HG03558 (cell line): ENCODE measurements around the gene ZNF653.
A peak's percentile ranks its signal among the peaks of the same experiment; 100 is the strongest.

ENCODE experiments used
- ATAC-seq: cut with Tn5 transposase; IDR thresholded peaks from one replicate; pipeline ENCODE4 v1.9.1; 2021; ENCODE audit warnings: moderate number of reproducible peaks; ENCODE audit not compliant: unreplicated experiment; ENCODE audit errors: extremely low read depth

ZNF653 gene, protein sequence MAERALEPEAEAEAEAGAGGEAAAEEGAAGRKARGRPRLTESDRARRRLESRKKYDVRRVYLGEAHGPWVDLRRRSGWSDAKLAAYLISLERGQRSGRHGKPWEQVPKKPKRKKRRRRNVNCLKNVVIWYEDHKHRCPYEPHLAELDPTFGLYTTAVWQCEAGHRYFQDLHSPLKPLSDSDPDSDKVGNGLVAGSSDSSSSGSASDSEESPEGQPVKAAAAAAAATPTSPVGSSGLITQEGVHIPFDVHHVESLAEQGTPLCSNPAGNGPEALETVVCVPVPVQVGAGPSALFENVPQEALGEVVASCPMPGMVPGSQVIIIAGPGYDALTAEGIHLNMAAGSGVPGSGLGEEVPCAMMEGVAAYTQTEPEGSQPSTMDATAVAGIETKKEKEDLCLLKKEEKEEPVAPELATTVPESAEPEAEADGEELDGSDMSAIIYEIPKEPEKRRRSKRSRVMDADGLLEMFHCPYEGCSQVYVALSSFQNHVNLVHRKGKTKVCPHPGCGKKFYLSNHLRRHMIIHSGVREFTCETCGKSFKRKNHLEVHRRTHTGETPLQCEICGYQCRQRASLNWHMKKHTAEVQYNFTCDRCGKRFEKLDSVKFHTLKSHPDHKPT

DNA sequence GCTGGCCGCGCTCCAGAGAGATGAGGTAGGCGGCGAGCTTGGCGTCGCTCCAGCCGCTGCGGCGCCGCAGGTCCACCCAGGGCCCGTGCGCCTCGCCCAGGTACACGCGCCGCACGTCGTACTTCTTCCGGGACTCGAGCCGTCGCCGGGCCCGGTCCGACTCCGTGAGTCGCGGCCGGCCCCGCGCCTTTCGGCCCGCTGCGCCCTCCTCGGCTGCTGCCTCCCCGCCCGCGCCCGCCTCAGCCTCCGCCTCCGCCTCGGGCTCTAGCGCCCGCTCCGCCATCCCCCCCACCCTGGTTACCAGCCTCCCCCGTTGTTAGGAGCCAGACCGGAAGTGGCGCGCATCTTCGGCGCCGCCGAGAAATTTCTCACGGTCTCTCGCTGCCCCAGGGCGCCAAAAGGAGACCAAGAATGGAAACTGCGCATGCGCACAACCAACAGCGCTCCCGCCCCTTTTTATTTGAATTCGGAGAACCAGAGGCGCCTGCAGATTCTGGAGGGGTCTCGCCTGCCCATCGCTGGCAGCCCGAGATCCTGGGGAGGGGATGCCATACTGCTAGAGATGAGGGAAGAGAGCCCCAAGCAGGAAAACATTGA, at the start of gene ZNF653:
Gene ZNF653, minus strand, starts transcription at position 336 of the 597 bp plus-strand sequence. Its CDS starts 53 bp downstream, at position 283.
- peak; percentile 29 for ATAC-seq

DNA sequence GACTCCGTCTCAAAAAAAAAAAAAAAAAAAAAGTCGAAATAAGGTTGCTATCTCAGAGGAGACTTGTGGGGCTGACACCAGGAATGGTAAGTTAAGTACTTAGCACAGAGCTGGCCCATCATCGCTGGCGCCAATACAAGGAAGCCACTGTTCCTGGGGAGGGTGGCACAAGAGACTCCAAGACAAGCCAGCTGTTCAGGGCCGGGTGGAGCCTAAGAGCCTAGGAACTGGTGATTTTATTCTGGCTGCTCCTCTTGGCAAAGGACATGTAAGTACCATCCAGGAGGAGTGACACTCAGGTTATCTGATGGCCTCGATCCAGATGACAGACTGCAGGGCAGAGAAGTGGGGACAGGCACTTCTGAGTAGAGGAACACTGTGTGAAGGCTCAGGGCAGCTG, 49.6 kb upstream of the ZNF653 start:
- no peak for ATAC-seq

GRCh38 chr19:11554160-11554559, 48.5 kb upstream of the ZNF653 start:
- no peak for ATAC-seq

GRCh38 chr19:11552666-11553372, 47.2 kb upstream of the ZNF653 start:
- ATAC-seq = no peak

DNA sequence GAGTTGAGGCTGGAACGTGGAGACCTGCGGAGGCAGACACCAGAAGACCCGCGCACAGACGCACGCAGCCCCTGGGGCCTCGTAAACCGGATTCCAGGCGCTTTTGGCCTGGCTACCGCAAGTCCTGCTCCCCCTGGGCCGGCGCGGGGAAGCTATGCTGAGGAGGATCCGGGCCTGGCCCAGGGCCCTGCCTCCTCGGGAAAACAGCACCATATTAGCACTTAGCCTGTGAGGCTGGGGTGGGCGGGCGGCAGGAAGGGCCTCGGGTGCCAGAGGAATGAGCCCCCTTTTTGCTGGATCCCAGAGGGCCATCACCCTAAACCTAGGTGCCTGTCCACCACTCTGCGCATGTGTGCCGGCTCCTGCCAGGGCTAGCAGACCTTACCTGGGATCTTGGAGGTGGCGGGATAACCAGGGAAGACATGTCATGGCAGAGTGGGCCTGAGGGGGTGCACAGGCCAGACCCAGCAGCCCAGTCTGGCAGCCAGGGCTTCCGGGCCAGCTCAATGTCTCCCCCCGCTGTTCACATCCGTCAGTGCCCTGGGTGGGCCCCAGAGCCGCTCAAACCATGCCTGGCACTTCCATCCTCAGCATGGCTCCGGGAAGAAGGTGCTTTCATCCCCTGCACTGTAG, 46.1 kb upstream of the ZNF653 start:
- no peak for ATAC-seq

DNA sequence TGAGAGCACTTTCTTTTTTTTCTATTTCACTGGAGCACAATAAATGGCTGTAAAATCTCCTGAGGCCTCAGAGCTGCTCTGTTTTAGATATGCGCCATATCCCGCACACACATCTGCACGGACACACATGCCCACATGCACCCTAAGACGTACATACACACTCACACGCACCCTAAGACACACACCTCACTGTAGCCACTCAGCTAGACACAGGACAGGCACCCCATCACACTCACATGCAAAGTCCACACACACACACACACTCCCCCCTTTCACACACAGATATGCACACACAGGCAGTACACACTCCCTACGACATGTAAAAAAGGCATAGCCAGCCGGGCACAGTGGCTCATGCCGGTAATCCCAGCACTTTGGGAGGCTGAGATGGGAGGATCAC, 44.6 kb upstream of the ZNF653 start:
- no peak for ATAC-seq

DNA sequence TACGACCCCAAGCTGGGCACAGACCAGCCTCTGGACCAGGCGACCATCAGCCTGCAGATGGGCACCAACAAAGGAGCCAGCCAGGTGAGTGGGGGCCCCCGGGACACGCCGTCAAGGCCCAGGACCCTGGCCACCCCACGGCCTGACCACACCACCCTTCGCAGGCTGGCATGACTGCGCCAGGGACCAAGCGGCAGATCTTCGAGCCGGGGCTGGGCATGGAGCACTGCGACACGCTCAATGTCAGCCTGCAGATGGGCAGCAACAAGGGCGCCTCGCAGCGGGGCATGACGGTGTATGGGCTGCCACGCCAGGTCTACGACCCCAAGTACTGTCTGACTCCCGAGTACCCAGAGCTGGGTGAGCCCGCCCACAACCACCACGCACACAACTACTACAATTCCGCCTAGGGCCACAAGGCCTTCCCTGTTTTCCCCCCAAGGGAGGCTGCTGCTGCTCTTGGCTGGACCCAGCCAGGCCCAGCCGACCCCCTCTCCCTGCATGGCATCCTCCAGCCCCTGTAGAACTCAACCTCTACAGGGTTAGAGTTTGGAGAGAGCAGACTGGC, 43.8 kb upstream of the ZNF653 start:
- ATAC-seq = no peak

DNA sequence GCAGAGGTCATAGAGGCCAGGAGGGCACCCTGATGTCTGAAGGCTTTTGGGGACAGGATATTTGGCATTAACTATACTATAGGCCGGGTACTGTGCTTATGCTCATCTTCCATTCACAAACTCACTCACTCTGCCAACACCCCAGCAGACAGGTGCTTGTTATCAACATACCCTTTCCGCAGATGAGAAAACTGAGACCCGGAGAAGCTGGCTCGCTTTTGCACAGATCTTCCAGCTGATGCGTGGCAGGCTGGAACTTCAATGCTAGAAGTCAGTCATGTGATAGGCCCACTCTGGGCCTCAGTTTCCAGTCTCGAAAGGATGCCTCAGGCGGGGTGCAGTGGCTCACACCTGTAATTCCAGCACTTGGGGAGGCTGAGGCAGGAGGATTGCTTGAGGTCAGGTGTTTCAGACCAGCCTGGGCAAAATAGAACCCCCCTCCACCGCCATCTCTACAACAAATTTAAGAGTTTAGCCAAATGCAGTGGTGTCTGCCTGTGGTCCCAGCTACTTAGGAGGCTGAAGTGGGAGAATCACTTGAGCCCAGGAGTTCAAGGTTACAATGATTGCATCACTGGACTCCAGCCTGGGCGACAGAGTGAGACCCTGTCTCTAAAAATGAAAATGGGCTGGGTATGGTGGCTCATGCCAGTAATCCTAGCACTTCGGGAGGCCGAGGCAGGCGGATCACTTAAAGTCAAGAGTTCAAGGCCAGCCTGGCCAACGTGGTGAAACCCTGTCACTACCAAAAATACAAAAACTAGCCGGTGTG, 42.5 kb upstream of the ZNF653 start:
- ATAC-seq = no peak

DNA sequence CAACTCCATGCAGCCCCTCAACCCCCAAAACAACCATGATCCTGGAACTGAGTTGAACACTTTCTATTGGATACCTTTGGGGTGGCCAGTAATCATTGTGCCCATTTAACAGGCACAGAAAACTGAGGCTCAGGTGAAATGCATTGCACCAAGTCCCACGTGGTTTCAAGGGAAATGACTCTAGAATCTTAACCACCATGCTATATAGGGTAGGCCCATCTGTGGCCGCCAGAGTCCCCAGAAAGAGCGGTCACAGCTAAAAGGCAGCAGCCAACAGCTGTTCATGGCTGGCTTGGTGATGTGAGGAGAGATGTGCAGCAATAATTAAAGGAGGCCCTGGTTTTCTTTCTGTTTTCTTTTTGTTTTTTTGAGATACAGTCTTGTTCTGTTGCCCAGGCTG, 35.6 kb upstream of the ZNF653 start:
- ATAC-seq = no peak

DNA sequence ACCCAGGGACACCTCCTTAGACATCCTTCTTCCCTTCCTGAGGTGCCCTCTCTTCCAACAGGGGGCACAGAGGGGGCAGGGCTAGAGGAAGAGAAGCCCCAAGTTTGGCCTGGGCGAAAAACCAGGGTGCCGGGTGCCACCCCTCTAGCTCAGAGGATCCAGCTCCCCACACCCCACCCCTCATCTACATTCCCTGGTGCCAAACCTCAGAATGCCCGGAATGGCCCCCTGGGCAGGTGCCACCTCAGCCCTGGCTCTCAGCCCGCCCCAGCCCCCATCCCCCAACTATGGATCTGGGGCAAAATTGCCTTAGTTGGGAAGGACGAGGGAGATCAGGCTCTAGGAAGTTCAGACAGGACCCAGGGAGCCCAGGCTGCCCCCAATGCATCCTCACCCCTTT, 35.0 kb upstream of the ZNF653 start:
- ATAC-seq = no peak

DNA sequence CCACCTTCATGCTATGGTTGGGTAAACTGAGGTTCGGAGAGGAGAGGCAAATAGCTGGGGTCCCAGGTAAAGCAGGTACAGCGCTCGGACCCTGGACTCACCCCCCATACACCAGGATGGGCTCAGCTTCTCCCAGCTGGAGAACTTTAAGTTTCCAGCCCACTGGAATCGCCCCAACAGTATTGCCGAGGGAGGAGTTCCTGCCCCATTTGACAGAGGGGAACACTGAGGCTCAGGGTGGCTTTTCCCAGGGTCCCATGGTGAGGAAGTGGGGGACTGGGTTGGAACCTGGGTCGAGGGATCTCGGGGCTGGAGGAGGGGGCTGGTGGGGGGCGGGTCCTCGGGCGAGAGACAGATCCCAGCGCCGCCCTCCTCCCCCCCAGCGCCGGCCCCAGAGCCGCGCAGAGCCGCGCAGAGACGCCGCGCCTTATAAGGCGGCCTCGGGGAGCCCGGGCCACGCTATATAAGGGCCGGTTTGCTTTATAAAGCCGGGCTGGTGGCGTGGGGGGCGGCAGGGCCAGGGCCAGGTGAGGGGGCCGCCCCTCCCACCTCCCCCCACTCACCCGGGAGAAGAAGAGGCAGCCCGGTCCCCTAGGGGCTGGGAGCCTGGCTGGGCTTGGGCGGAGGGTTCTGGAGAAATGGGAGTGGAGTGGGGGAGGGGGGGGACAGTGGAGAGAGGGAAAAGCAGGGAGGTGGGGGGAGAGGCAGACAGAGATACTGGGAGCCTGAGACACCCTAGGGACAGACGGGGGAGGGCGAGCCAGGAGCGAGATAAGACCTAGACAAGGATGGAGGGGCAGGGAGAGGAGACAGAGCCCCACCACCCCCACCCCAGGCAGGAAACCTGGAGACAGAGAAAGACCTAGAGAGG, 34.1 kb upstream of the ZNF653 start:
- no peak for ATAC-seq

DNA sequence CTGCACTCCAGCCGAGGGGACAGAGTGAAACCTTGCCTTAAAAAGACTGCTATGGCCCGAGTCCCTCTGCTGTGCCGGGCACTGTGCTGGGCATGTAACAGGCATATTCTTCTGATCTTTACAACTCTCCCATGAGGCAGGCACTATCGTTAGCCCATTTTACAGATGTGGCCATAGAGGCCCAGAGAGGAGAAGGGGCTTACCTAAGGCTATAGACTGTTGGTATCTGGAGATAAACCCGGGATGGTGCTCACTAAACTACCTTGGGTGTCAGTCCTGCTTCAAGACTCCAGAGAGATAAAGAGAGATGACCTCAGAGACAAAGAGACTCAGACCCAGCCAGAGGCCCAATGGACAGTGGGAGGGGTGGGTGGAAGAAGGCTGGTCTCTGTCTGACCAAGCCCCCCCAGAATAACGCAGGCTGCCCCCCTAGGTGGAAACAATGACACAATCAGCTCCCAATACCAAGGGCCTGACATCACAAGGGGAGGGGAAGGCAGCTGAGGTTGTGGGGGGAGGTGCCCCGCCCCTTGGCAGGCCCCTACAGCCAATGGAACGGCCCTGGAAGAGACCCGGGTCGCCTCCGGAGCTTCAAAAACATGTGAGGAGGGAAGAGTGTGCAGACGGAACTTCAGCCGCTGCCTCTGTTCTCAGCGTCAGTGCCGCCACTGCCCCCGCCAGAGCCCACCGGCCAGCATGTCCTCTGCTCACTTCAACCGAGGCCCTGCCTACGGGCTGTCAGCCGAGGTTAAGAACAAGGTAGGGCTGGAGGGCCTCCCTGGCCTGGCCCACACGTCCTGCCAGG, 32.8 kb upstream of the ZNF653 start, which contains the start of gene CNN1:
Gene CNN1, plus strand, starts transcription at position 620 of the 805 bp plus-strand sequence. Its CDS starts 77 bp downstream, at position 697.
- ATAC-seq = no peak

- no peak for ATAC-seq
These were observed 30.4 kb upstream of the ZNF653 start for GRCh38 chr19:11535792-11536595.

DNA sequence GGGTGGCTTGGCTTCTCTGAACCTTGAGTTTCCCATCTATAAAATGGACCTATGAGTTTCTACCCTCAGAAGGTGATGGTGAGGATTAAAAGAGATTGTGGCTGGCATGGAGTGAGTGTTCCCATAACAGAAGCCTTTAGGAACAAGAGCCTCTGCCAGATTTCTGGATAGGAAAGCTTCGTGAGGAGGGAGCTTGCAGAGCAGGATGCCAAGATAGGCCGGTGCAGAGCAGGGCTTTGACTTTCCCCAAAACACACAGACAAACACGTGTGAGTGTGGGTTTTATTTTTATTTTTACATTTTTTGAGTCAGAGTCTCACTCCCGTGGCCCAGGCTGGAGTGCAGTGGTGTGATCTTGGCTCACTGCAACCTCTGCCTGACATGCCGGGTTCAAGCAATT, 29.3 kb upstream of the ZNF653 start:
- no peak for ATAC-seq

GRCh38 chr19:11534538-11534937, 28.9 kb upstream of the ZNF653 start:
- no peak for ATAC-seq

GRCh38 chr19:11530432-11530831, 24.8 kb upstream of the ZNF653 start:
- no peak for ATAC-seq
